HTR-8/SVneo (cell line): ENCODE data around the gene OBSL1.

Experiments
- DNase-seq: peaks from one replicate; pipeline ENCODE4 v3.0.0; 2011; ENCODE audit warnings: low spot score, mixed read lengths; ENCODE audit not compliant: insufficient read length
- FAIRE-seq: peaks from 2 replicates; lab custom pipeline; 2011; peaks lifted over from hg19 to GRCh38; lab: Jason Lieb, UNC

The OBSL1 gene

DNA sequence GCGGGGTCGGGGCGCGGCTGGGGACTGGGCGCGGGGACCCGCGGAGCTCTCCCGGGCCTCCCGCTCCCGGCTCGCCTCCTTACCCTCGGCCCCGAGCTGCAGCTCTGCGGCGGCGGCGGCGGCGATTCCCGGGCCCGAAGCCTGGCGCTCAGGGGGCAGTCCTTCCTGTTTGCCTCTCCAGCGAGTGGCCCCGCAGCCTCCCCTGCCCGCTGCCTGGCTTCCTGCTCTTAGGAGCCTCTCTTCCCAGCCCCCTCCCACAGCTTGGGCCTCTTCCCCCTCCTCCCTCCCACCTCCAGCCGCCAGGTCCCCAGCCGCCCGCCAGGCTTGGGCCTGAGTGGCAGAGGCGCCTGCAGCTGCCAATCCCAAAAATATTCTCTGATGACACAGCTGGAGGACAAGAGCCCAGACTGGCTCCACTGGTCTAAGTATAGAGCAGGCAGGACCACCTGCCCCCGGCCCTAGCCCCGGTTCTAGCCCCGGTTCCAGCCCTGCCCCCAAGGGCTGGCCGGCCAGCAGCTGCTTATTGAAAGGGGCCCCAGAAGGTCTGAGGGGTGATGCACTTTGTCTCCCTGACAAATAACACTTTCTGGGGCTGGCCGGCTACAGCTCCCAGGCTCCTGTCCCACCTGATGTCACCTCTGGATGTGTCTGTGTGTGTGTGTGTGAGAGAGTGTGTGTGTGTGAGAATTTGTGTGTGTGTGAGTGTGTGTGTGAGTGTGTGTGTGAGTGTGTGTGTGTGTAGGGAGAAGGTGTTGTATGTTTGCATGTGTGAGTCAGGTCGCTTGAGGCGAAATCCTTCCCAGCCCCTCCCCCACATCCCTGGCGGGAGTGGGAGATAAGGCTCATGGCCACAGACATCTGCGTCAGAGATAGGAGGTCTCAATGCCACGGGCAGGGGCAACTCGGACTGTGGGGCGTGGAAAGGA is at the start of gene OBSL1:
Gene OBSL1 (minus strand): TSS at position 229 of the 926 bp plus-strand sequence. CDS start 307 bp downstream, outside the sequence.
- FAIRE-seq, result peak; percentile 89
- DNase-seq, result peak; percentile 81

DNA sequence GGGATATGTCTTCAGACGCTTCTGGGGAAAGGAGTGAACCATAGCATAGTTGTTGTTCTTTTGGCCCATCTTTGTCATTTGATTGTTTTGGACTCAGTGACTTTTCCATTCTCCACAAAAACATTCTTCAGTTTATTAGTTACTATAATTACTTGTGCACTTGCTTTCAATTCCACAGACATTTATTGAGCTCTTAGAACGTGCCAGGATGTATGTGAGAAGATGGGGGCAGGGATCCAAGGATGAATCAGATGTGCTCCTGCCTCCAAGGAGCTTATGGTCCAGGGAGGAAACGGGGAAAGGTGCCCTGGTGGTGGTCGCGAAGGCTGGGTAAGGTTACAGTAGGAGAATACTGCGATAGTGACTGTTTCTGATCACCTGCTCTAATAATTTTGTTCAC is 49.2 kb upstream of the OBSL1 start:
- no peak for FAIRE-seq
- DNase-seq, result no peak

GRCh38 chr2:219619235-219619634 is 47.9 kb upstream of the OBSL1 start:
- FAIRE-seq (no peak), DNase-seq (no peak)

GRCh38 chr2:219618733-219619122 is 47.4 kb upstream of the OBSL1 start:
- DNase-seq (no peak), FAIRE-seq (no peak)

GRCh38 chr2:219616550-219616949 is 45.2 kb upstream of the OBSL1 start:
- no peak for DNase-seq
- no peak for FAIRE-seq

DNA sequence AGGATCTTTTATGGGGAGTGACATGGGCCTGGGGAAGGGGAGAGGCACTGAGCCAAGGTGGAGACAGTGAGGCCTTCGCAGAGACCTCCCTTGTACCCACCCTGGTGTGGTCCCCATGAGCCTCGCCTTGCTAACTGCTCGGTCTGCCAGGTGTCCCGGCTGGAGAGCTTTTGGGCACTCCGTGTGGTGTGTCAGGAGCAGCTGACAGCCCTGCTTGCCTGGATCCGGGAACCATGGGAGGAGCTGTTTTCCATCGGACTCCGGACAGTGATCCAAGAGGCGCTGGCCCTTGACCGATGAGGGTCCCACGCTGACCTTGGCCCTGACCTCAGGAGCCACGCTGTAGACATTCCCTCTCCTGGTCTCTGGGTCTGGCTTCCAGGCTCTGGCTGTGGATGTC is 44.6 kb upstream of the OBSL1 start:
- FAIRE-seq, result no peak
- DNase-seq, result no peak

- FAIRE-seq, result no peak
These were observed 43.7 kb upstream of the OBSL1 start for GRCh38 chr2:219615036-219615435.

DNA sequence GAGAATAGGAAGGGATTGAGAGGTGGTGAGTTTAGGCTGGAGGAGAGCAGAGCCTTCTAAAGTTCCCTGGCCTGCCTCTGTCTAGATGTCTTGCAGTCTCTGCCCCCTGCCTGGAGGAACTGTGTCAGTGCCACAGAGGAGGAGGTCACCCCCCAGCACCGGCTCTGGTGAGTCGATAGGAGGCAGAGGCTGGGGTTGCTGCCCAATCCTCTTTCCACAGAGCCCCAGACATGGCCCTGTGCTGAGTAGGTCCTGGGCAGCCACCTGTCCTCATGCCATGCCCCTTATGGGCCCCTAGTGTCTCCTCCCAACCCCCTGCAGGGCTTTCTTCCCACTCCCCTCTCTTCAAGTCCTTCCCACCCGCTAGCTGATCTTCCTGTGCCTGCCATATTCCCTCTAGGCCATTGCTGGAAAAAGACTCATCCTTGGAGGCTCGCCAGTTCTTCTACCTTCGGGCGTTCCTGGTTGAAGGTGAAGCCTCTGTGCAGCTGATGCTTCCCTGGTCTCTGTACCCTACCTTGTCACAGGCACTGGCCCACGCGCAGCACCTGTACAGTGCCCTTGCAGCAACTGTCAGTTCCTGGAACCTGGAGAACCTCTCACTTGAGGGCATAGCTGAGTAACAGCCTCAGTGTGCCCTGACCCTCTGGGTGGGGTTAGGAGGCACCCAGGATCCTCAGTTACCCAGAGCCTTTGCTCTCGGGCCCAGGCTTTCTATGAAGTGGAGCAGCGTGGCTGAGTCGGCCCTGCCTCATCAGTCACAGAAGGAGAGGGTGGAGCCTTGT is 42.9 kb upstream of the OBSL1 start:
- no peak for DNase-seq
- FAIRE-seq, result no peak

More at GRCh38 chr2:219615036-219615435, 43.7 kb upstream of the OBSL1 start:
- DNase-seq, result no peak

DNA sequence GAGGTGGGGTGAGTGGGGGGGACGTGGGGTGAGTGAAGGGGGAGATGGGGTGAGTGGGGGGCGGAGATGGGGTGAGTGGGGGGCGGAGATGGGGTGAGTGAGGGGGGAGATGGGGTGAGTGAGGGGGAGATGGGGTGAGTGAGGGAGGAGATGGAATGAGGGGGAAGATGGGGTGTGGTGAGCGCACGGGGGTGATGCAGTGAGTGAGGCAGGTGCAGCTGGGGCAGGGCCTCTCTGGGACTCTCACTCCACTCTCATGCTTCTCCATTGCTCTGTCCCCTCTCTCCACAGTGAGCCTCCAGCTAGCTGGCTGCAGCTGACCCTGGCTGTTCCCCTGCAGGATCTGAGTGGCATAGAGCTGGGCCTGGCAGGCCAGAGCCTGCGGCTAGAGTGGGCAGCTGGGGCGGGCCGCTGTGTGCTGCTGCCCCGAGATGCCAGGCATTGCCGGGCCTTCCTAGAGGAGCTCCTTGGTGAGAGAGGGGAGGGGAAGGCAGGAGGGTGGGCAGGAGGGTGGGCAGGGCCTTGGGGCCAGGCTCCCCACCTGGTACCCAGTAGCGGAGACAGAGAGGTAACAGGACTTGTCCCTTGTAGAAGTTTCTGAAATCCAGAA is 42.2 kb upstream of the OBSL1 start:
- DNase-seq (no peak), FAIRE-seq (no peak)

DNA sequence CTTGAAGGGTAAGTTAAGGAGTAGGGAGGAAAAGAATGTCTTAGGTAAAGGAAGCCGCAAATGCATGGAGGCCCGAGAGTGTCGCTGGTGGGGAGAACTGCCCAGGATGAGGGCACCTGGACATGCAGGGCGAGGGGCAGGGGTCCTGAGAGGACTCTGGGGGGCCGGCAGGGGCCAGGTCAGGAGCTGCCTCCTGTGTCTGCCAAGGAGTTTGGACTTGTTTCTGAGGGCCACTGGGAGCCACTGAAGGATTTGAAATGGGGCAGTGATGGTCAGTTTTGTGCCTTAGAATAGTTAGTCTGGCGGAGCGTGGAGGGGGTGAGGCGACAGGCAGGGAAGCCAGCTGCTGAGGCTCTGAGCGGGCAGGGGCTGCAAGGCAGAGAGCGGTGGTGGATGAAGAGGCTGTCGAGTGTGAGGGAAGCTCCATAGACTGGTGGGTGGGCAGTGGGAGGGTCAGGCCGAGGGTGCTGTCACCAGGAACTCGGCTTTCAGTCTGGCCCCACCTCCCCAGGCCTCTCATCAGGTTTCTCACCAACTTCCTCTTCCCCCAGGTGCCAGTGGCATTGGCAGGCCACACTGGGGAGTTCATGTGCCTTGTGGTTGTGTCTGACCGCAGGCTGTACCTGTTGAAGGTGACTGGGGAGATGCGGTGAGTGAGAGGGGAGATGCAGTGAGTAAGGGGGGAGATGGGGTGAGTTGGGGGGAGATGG is 41.4 kb upstream of the OBSL1 start:
- FAIRE-seq (no peak), DNase-seq (no peak)

- FAIRE-seq, result no peak
These were observed 40.7 kb upstream of the OBSL1 start for GRCh38 chr2:219611866-219612576.

DNA sequence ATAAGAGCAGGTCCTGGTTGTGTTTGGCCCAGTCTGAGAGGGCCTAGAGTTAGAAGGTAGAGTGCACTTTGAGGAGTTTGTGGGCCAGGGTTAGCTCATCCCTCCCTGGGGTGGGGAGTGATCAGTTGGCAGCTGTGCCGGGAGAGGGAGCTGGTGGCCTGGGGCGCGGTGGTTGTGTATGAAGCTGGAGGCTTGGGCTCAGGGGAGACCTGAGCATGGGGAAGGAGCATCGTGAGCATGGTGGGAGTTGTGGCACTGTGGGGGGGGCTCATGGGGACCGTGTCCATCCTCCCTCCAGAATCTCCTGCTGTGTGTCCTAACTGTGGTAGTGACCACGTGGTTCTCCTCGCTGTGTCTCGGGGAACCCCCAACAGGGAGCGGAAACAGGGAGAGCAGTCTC is 40.0 kb upstream of the OBSL1 start:
- FAIRE-seq (no peak), DNase-seq (no peak)

More at GRCh38 chr2:219611866-219612576, 40.7 kb upstream of the OBSL1 start:
- DNase-seq, result no peak

DNA sequence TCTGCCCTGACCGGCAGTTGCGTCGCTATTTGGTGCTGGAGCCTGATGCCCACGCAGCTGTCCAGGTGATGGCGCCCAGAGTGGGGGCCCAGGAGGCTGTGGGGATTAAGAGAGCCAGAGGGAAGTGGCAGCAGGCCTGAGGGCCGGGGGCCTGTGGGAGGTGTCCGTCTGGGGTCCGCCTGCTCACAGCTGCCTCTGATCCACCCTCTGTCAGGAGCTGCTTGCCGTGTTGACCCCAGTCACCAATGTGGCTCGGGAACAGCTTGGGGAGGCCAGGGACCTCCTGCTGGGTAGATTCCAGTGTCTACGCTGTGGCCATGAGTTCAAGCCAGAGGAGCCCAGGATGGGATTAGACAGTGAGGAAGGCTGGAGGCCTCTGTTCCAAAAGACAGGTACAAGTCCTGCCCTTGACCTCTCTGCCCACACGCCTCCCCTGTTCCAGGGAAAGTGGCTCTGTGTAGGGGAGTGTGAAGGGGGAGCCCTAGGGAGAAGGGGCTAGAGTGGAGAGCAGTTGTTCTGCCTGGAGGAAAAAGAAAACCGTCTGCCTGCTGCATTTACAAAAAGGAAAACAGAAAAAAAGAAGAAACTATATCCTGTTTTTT is 37.9 kb upstream of the OBSL1 start:
- FAIRE-seq (no peak), DNase-seq (no peak)

DNA sequence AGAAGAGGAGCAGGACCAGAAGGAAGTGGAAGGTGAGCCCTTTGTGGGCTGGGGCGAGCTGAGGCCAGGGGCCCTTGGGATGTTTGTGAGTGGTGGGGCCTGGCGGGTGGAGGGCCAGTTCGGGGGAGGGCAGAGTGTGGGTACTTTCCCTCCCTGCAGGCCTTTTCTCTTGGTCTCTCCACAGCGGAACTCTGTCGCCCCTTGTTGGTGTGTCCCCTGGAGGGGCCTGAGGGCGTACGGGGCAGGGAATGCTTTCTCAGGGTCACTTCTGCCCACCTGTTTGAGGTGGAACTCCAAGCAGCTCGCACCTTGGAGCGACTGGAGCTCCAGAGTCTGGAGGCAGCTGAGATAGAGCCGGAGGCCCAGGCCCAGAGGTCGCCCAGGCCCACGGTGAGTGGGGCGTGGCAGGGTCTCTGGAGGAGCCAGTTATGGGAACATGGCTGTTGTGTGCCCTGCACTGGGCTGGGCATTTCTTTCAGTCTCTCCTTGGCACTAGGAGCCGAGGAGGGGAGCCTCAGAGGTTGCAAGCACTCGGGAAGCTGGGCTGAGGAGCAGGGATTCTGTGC is 37.1 kb upstream of the OBSL1 start:
- FAIRE-seq (no peak), DNase-seq (no peak)

DNA sequence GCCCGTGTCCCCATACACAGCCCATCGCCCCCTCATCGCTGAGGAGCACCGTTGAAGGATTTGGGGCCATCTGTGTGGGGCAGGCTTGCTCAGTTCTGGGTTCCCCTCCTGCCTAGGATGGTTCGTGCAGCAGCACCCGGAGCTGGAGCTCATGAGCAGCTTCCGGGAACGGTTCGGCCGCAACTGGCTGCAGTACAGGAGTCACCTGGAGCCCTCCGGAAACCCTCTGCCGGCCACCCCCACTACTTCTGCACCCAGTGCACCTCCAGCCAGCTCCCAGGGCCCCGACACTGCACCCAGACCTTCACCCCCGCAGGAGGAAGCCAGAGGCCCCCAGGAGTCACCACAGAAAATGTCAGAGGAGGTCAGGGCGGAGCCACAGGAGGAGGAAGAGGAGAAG is 36.6 kb upstream of the OBSL1 start:
- FAIRE-seq (no peak), DNase-seq (no peak)

DNA sequence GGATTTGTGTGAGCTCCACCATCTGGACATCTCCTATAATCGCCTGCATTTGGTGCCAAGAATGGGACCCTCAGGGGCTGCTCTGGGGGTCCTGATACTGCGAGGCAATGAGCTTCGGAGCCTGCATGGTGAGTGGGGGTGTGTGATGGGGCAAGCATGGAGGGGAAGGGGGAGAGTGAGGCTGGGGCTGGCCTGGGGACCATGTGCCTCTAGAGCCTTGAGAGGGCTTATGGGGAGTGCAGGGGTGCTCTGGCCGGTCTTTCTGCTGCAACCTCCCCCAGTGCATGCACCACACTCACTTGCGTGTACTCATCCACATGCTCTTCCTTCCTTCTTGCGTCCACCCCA is 34.2 kb upstream of the OBSL1 start:
- FAIRE-seq, result no peak
- no peak for DNase-seq

- FAIRE-seq (no peak), DNase-seq (no peak)
These were observed 32.4 kb upstream of the OBSL1 start for GRCh38 chr2:219603771-219604170.

DNA sequence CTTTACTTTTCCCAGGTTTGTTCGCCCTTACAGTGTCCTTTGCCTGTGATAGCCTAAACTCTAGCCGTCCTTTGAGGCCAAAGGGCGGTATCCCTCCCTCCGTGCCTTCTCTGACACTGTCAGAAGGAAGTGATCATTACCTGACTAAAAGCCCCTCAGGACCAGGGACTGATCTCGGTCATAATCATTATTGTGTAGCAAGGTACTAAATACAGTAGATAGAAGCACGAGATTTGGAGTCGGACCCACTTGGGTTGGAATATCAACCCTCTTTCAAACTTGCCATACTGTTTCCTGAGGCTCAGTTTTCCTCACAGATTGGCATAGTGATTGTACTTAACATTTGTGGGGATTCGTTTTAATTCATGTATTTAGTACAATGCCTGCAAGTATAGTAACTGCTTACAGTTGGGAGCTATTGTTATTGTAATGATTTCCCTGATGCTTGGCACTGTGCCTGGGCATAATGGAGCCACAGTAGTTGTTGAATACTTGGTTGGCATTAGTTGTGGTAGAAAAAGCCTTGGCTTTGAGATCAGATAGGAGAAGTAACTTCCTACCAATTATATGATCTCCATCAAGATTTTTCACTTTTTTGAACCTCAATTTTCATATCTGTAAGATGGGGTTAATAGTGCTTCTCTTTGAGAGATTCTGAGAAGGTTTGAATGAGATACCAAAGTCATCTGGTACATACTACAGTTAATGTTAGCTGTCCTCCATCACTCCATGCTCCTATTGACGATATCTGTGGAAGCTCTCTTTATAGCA is 27.2 kb upstream of the OBSL1 start:
- no peak for DNase-seq
- no peak for FAIRE-seq
